ENCODE data around the gene RERE.

Gene RERE

GRCh38 chr1:8752411-8752810, 65.0 kb downstream of the RERE start:
- H3K4me3 ChIP-seq (ENCODE audit: extremely low read depth, insufficient read depth, low read length, poor library complexity, severe bottlenecking), result no peak overlapping the region
- H3K4me1 ChIP-seq (ENCODE audit: control insufficient read depth, insufficient read depth, low read length, poor library complexity, severe bottlenecking), result peaks cover 11% of the 10 kb centered on the region
- 100% methylated on average over 1 to 2 of the region's 2 CpGs for WGBS, 2 experiments (ENCODE audit: insufficient coverage in 2 of 2)
- H3K36me3 ChIP-seq (ENCODE audit: control insufficient read depth, insufficient read depth, low read length), result no peaks in the 10 kb centered on the region
- no peak overlapping the region for H3K27ac ChIP-seq (ENCODE audit: low read depth, low read length, severe bottlenecking)
- H3K9me3 ChIP-seq (ENCODE audit: control insufficient read depth, low read length), result no peaks in the 10 kb centered on the region

GRCh38 chr1:8751984-8752383, 65.5 kb downstream of the RERE start:
- 100% methylated on average over 2 of the region's 4 CpGs for WGBS, 2 experiments (ENCODE audit: insufficient coverage in 2 of 2)
- H3K4me1 ChIP-seq (ENCODE audit: control insufficient read depth, insufficient read depth, low read length, poor library complexity, severe bottlenecking), result peaks cover 11% of the 10 kb centered on the region

GRCh38 chr1:8747879-8748825, 69.3 kb downstream of the RERE start:
- 95 to 96% methylated on average over 5 to 9 of the region's 15 CpGs for WGBS, 2 experiments (ENCODE audit: insufficient coverage in 2 of 2)
- no peaks in the 10 kb centered on the region for H3K4me1 ChIP-seq (ENCODE audit: control insufficient read depth, insufficient read depth, low read length, poor library complexity, severe bottlenecking)

More at GRCh38 chr1:8751984-8752383, 65.5 kb downstream of the RERE start:
- Histone ChIP-seq H3K27ac (ENCODE audit: low read depth, low read length, severe bottlenecking) (no peak overlapping the region), H3K36me3 (ENCODE audit: control insufficient read depth, insufficient read depth, low read length) (no peaks in the 10 kb centered on the region), H3K4me3 (ENCODE audit: extremely low read depth, insufficient read depth, low read length, poor library complexity, severe bottlenecking) (no peak overlapping the region), H3K9me3 (ENCODE audit: control insufficient read depth, low read length) (no peaks in the 10 kb centered on the region)

GRCh38 chr1:8746554-8746953, 70.9 kb downstream of the RERE start:
- H3K27ac ChIP-seq (ENCODE audit: low read depth, low read length, severe bottlenecking), result no peak overlapping the region
- no peaks in the 10 kb centered on the region for H3K4me1 ChIP-seq (ENCODE audit: control insufficient read depth, insufficient read depth, low read length, poor library complexity, severe bottlenecking)
- WGBS, 2 experiments (ENCODE audit: insufficient coverage in 2 of 2), result 100% methylated on average over 1 of the region's 3 CpGs
- H3K4me3 ChIP-seq (ENCODE audit: extremely low read depth, insufficient read depth, low read length, poor library complexity, severe bottlenecking), result no peak overlapping the region
- H3K36me3 ChIP-seq (ENCODE audit: control insufficient read depth, insufficient read depth, low read length), result peaks cover under 1% of the 10 kb centered on the region
- H3K9me3 ChIP-seq (ENCODE audit: control insufficient read depth, low read length), result no peaks in the 10 kb centered on the region

More at GRCh38 chr1:8747879-8748825, 69.3 kb downstream of the RERE start:
- Histone ChIP-seq H3K9me3 (ENCODE audit: control insufficient read depth, low read length) (no peaks in the 10 kb centered on the region), H3K4me3 (ENCODE audit: extremely low read depth, insufficient read depth, low read length, poor library complexity, severe bottlenecking) (no peak overlapping the region), H3K27ac (ENCODE audit: low read depth, low read length, severe bottlenecking) (no peak overlapping the region), H3K36me3 (ENCODE audit: control insufficient read depth, insufficient read depth, low read length) (no peaks in the 10 kb centered on the region)

- Histone ChIP-seq H3K4me1 (ENCODE audit: control insufficient read depth, insufficient read depth, low read length, poor library complexity, severe bottlenecking) (no peaks in the 10 kb centered on the region), H3K27ac (ENCODE audit: low read depth, low read length, severe bottlenecking) (no peak overlapping the region), H3K4me3 (ENCODE audit: extremely low read depth, insufficient read depth, low read length, poor library complexity, severe bottlenecking) (no peak overlapping the region), H3K36me3 (ENCODE audit: control insufficient read depth, insufficient read depth, low read length) (peaks cover 7% of the 10 kb centered on the region), H3K9me3 (ENCODE audit: control insufficient read depth, low read length) (no peaks in the 10 kb centered on the region)
- WGBS, 2 experiments (ENCODE audit: insufficient coverage in 2 of 2), result 85 to 98% methylated on average over 4 to 5 of the region's 6 CpGs
These were observed 71.6 kb downstream of the RERE start for GRCh38 chr1:8745749-8746390.

- WGBS, 2 experiments (ENCODE audit: insufficient coverage in 2 of 2), result 96% methylated on average over 6 of the region's 6 CpGs
- Histone ChIP-seq H3K4me3 (ENCODE audit: extremely low read depth, insufficient read depth, low read length, poor library complexity, severe bottlenecking) (no peak overlapping the region), H3K27ac (ENCODE audit: low read depth, low read length, severe bottlenecking) (no peak overlapping the region), H3K4me1 (ENCODE audit: control insufficient read depth, insufficient read depth, low read length, poor library complexity, severe bottlenecking) (no peaks in the 10 kb centered on the region), H3K36me3 (ENCODE audit: control insufficient read depth, insufficient read depth, low read length) (peaks cover 7% of the 10 kb centered on the region), H3K9me3 (ENCODE audit: control insufficient read depth, low read length) (no peaks in the 10 kb centered on the region)
These were observed 72.1 kb downstream of the RERE start for GRCh38 chr1:8745346-8745745.

GRCh38 chr1:8742022-8742924, 75.2 kb downstream of the RERE start:
- Histone ChIP-seq H3K4me1 (ENCODE audit: control insufficient read depth, insufficient read depth, low read length, poor library complexity, severe bottlenecking) (peaks cover 4% of the 10 kb centered on the region), H3K9me3 (ENCODE audit: control insufficient read depth, low read length) (peaks cover 8% of the 10 kb centered on the region), H3K36me3 (ENCODE audit: control insufficient read depth, insufficient read depth, low read length) (peaks cover 16% of the 10 kb centered on the region), H3K4me3 (ENCODE audit: extremely low read depth, insufficient read depth, low read length, poor library complexity, severe bottlenecking) (no peak overlapping the region), H3K27ac (ENCODE audit: low read depth, low read length, severe bottlenecking) (no peak overlapping the region)
- WGBS, 2 experiments (ENCODE audit: insufficient coverage in 2 of 2), result 97 to 99% methylated on average over 4 to 6 of the region's 6 CpGs

GRCh38 chr1:8740034-8740449, 77.4 kb downstream of the RERE start:
- Histone ChIP-seq H3K27ac (ENCODE audit: low read depth, low read length, severe bottlenecking) (peak overlapping the region; percentile 10), H3K4me1 (ENCODE audit: control insufficient read depth, insufficient read depth, low read length, poor library complexity, severe bottlenecking) (peaks cover 4% of the 10 kb centered on the region), H3K36me3 (ENCODE audit: control insufficient read depth, insufficient read depth, low read length) (peaks cover 26% of the 10 kb centered on the region), H3K9me3 (ENCODE audit: control insufficient read depth, low read length) (peaks cover 8% of the 10 kb centered on the region), H3K4me3 (ENCODE audit: extremely low read depth, insufficient read depth, low read length, poor library complexity, severe bottlenecking) (no peak overlapping the region)

GRCh38 chr1:8739377-8739776, 78.1 kb downstream of the RERE start:
- WGBS, 2 experiments (ENCODE audit: insufficient coverage in 2 of 2), result 94 to 98% methylated on average over 4 of the region's 4 CpGs
- peaks cover 4% of the 10 kb centered on the region for H3K4me1 ChIP-seq (ENCODE audit: control insufficient read depth, insufficient read depth, low read length, poor library complexity, severe bottlenecking)
- no peak overlapping the region for H3K4me3 ChIP-seq (ENCODE audit: extremely low read depth, insufficient read depth, low read length, poor library complexity, severe bottlenecking)

GRCh38 chr1:8736927-8737326, 80.5 kb downstream of the RERE start:
- H3K4me3 ChIP-seq (ENCODE audit: extremely low read depth, insufficient read depth, low read length, poor library complexity, severe bottlenecking), result no peak overlapping the region
- peaks cover 17% of the 10 kb centered on the region for H3K9me3 ChIP-seq (ENCODE audit: control insufficient read depth, low read length)
- peak overlapping the region; percentile 6 for H3K27ac ChIP-seq (ENCODE audit: low read depth, low read length, severe bottlenecking)
- H3K4me1 ChIP-seq (ENCODE audit: control insufficient read depth, insufficient read depth, low read length, poor library complexity, severe bottlenecking), result peaks cover 4% of the 10 kb centered on the region
- H3K36me3 ChIP-seq (ENCODE audit: control insufficient read depth, insufficient read depth, low read length), result peaks cover 42% of the 10 kb centered on the region

More at GRCh38 chr1:8739377-8739776, 78.1 kb downstream of the RERE start:
- peaks cover 8% of the 10 kb centered on the region for H3K9me3 ChIP-seq (ENCODE audit: control insufficient read depth, low read length)
- peaks cover 30% of the 10 kb centered on the region for H3K36me3 ChIP-seq (ENCODE audit: control insufficient read depth, insufficient read depth, low read length)
- no peak overlapping the region for H3K27ac ChIP-seq (ENCODE audit: low read depth, low read length, severe bottlenecking)
